ENCODE results near the gene LRRC31. TPM values are rescaled to one million over a fixed set of nuclear protein-coding genes. Genes with fewer than 3 reads are reported as not detected.

LRRC31 gene
- total RNA-seq, 1 experiment from 2014 or later, result not detected

DNA sequence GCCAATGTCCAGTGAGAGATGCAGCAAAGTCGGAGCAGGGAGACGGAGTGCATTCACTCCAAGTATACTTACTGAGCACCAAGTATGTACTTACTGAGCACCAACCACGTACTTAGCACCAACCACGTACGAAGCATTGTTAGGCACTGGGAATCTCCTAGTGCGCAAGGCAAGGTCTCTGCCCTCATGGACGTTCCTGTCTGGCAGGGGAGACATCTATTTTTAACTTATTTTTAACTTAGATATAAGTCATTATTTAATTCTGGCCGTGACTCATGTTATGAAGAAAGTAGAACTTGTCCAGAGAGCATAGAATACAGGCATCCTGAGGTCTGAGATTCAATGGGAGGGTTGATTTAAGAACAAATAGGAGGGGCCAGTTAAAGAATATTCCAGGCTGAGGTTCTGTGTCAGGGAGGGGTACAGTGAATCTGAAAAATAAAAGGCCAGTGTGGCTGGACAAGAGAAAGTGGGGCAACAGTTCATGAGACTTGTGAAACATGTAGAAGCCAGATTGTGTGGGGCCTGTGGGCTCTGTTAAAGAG, 9.3 kb upstream of the LRRC31 start:
- ChIA-PET CTCF (no interaction called here), POLR2A (ENCODE audit: low non-redundant PET) (no interaction called here)

DNA sequence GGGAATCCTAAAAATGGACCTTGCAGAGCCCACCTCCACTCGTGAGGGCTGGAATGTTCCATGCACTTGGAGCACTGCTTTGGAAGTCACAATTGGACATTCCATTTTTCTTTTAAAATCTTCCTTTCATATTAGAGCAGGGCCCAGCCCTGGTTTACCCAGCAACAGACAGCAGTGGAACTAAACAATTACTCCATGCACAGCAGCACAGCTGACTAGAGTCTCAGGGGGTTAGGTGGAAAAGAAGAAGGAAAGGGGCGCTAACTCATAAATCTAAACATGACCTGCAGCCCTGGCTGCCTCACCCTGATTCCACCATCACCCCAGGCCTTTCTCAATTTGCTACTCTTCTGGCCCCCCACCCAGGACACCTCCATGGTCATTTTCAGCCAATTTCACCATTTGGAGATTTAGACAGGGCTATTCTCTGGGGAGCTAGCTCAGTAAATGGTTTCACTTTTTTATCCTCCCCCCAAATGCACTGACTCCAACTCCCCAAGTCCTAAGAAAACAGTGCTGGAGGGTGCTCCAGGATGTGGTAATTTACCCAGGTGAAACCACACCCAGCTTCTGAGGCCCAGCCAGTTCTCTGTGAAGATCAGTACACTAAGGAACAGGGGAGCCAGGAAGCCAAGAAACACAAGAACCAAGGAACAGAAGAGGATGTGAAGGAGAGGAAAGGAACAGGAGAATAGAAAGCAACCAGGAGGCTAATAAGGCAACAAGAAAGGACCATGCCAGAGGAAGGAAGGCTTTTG, 1.6 kb upstream of the LRRC31 start:
- Histone ChIP-seq H3K4me3 (ENCODE audit: low read depth, low read length, poor library complexity, severe bottlenecking) (no peak overlapping the region), H3K27me3 (replicated peaks; ENCODE audit: insufficient read depth, low read depth, low read length, poor library complexity) (no peaks in the 10 kb centered on the region), H3K4me1 (ENCODE audit: insufficient read depth, low read length, poor library complexity, severe bottlenecking) (no peaks in the 10 kb centered on the region), H3K27ac (ENCODE audit: low read depth, low read length, poor library complexity, severe bottlenecking) (no peak overlapping the region), H3K36me3 (ENCODE audit: insufficient read depth, low read length, poor library complexity, severe bottlenecking) (no peaks in the 10 kb centered on the region), H3K9me3 (ENCODE audit: low read depth, low read length, poor library complexity, severe bottlenecking) (no peaks in the 10 kb centered on the region)
- ChIA-PET CTCF (no interaction called here), POLR2A (ENCODE audit: low non-redundant PET) (no interaction called here)
- intact Hi-C loops (cut with micrococcal nuclease; ENCODE audit: unreplicated experiment), result no loop called here
- TF ChIP-seq, protein P1, sequence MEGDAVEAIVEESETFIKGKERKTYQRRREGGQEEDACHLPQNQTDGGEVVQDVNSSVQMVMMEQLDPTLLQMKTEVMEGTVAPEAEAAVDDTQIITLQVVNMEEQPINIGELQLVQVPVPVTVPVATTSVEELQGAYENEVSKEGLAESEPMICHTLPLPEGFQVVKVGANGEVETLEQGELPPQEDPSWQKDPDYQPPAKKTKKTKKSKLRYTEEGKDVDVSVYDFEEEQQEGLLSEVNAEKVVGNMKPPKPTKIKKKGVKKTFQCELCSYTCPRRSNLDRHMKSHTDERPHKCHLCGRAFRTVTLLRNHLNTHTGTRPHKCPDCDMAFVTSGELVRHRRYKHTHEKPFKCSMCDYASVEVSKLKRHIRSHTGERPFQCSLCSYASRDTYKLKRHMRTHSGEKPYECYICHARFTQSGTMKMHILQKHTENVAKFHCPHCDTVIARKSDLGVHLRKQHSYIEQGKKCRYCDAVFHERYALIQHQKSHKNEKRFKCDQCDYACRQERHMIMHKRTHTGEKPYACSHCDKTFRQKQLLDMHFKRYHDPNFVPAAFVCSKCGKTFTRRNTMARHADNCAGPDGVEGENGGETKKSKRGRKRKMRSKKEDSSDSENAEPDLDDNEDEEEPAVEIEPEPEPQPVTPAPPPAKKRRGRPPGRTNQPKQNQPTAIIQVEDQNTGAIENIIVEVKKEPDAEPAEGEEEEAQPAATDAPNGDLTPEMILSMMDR (conservative IDR thresholded peaks at IDR 0.05; ENCODE audit: low read depth, low read length), result no peak
- TF ChIP-seq EZH2 (IDR thresholded peaks at IDR 0.05; ENCODE audit: borderline replicate concordance, low read depth, low read length, poor library complexity, severe bottlenecking), result no peak
- BruUV-seq (replicated peaks), result no TSS peak
- DNase-seq (ENCODE audit: low spot score), result no peak

More for the DNA sequence above, 9.3 kb upstream of the LRRC31 start:
- TF ChIP-seq, protein P1 (conservative IDR thresholded peaks at IDR 0.05; ENCODE audit: low read depth, low read length), result no peak
- TF ChIP-seq EZH2 (IDR thresholded peaks at IDR 0.05; ENCODE audit: borderline replicate concordance, low read depth, low read length, poor library complexity, severe bottlenecking), result no peak
- no peaks in the 10 kb centered on the region for H3K36me3 ChIP-seq (ENCODE audit: insufficient read depth, low read length, poor library complexity, severe bottlenecking)
- H3K9me3 ChIP-seq (ENCODE audit: low read depth, low read length, poor library complexity, severe bottlenecking), result no peaks in the 10 kb centered on the region
- BruUV-seq (replicated peaks), result no TSS peak
- no peaks in the 10 kb centered on the region for H3K27me3 ChIP-seq (replicated peaks; ENCODE audit: insufficient read depth, low read depth, low read length, poor library complexity)
- H3K4me3 ChIP-seq (ENCODE audit: low read depth, low read length, poor library complexity, severe bottlenecking), result no peak overlapping the region
- intact Hi-C loops (cut with micrococcal nuclease; ENCODE audit: unreplicated experiment), result no loop called here
- H3K4me1 ChIP-seq (ENCODE audit: insufficient read depth, low read length, poor library complexity, severe bottlenecking), result no peaks in the 10 kb centered on the region
- no peak overlapping the region for H3K27ac ChIP-seq (ENCODE audit: low read depth, low read length, poor library complexity, severe bottlenecking)
- no peak for DNase-seq (ENCODE audit: low spot score)

DNA sequence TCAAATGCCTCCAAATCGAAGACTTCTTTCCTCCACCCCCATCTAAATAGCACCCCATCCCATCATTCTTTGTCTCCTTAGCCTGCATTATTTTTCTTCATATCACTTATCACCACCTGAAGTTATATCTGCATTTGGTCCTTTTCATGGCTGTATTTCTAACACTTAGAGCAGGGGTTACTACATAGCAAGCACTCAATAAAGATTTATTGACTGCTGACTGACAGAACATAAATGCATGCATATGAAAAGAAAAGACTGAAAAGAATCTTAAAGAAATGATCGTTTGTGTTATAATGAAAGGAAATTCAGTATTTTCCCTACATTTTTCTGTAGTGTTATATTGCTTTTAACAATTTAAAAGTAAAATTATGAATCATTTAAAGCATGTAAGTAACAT, 1.4 kb downstream of the LRRC31 start:
- no peaks in the 10 kb centered on the region for H3K4me1 ChIP-seq (ENCODE audit: insufficient read depth, low read length, poor library complexity, severe bottlenecking)
- H3K9me3 ChIP-seq (ENCODE audit: low read depth, low read length, poor library complexity, severe bottlenecking), result no peaks in the 10 kb centered on the region
- POLR2A ChIA-PET (ENCODE audit: low non-redundant PET), result no interaction called here
- H3K36me3 ChIP-seq (ENCODE audit: insufficient read depth, low read length, poor library complexity, severe bottlenecking), result no peaks in the 10 kb centered on the region
- BruUV-seq (replicated peaks), result no TSS peak
- no peak for DNase-seq (ENCODE audit: low spot score)
- H3K27ac ChIP-seq (ENCODE audit: low read depth, low read length, poor library complexity, severe bottlenecking), result no peak overlapping the region
- H3K27me3 ChIP-seq (replicated peaks; ENCODE audit: insufficient read depth, low read depth, low read length, poor library complexity), result no peaks in the 10 kb centered on the region
- no peak overlapping the region for H3K4me3 ChIP-seq (ENCODE audit: low read depth, low read length, poor library complexity, severe bottlenecking)
- intact Hi-C loops (cut with micrococcal nuclease; ENCODE audit: unreplicated experiment), result loop anchor here (10.0 kb wide), 1 partner anchor 176 kb away; no protein-coding TSS in a partner anchor
- TF ChIP-seq, protein P1 (conservative IDR thresholded peaks at IDR 0.05; ENCODE audit: low read depth, low read length), result no peak
- TF ChIP-seq EZH2 (IDR thresholded peaks at IDR 0.05; ENCODE audit: borderline replicate concordance, low read depth, low read length, poor library complexity, severe bottlenecking), result no peak
- CTCF ChIA-PET, result no interaction called here

All from A673 (cell line).